Epithelial cell of proximal tubule (primary cell): ENCODE measurements around the gene SNAPC1. TPM values are rescaled to one million over a fixed set of nuclear protein-coding genes. Genes with fewer than 3 reads are reported as not detected.

ENCODE experiments used
- DNase-seq: peaks from one replicate; pipeline ENCODE4 v3.0.0-alpha.2; 2011; ENCODE audit warnings: low read depth
- H3K4me3 ChIP-seq: 2 replicates; pipeline ENCODE4 v1.5.1; 2011; ENCODE audit warnings: low read depth, mild to moderate bottlenecking, low read length
- CTCF ChIP-seq: conservative IDR thresholded peaks from 2 replicates; pipeline ENCODE4 v1.5.1; 2012; ENCODE audit warnings: low read depth, mild to moderate bottlenecking, low read length
- total RNA-seq: library from RNA; depleted of rRNA; stranded (reverse); fragments of >200 nt; gene quantifications from 2 replicates; pipeline ENCODE4 v1.2.3, GENCODE V29; 2015

Gene SNAPC1
- 26.4 and 30.6 TPM in 2 replicates for total RNA-seq

- H3K4me3 ChIP-seq, result peak within 1 kb of the TSS; percentile 97
- DNase-seq, result peak; percentile 75
- TF ChIP-seq CTCF, result no peak
Measured at GRCh38 chr14:61761959-61762786, at the start of gene SNAPC1. SNAPC1 (plus strand) TSS chr14:61762420; CDS start chr14:61762461, 41 bp downstream.

- no peak for TF ChIP-seq CTCF
- no peak for DNase-seq
- peak overlapping the region; percentile 52 for H3K4me3 ChIP-seq
Measured at GRCh38 chr14:61713724-61714437, 48.3 kb upstream of the SNAPC1 start.

GRCh38 chr14:61716956-61717355, 45.3 kb upstream of the SNAPC1 start:
- no peak for TF ChIP-seq CTCF
- no peak for DNase-seq

GRCh38 chr14:61718039-61718438, 44.2 kb upstream of the SNAPC1 start:
- TF ChIP-seq CTCF, result no peak
- peak overlapping the region; percentile 52 for H3K4me3 ChIP-seq
- DNase-seq, result no peak

More at GRCh38 chr14:61716956-61717355, 45.3 kb upstream of the SNAPC1 start:
- H3K4me3 ChIP-seq, result peak overlapping the region; percentile 52

- DNase-seq, result no peak
- TF ChIP-seq CTCF, result no peak
- peak overlapping the region; percentile 52 for H3K4me3 ChIP-seq
Measured at GRCh38 chr14:61719344-61720293, 42.6 kb upstream of the SNAPC1 start.

- peak overlapping the region; percentile 52 for H3K4me3 ChIP-seq
- no peak for DNase-seq
- no peak for TF ChIP-seq CTCF
Measured at GRCh38 chr14:61720294-61720661, 41.9 kb upstream of the SNAPC1 start.
